GM12892 (cell line): Measurements from ENCODE around the gene ISLR2.

ENCODE experiments used
- POLR2A ChIP-seq: IDR thresholded peaks from 2 replicates; pipeline ENCODE4 v1.6.1; 2011; ENCODE audit warnings: low read depth, low read length, control low read depth
- POLR2AphosphoS5 ChIP-seq: IDR thresholded peaks from 2 replicates; pipeline ENCODE4 v1.6.1; 2011; ENCODE audit warnings: low read depth, low read length, control low read depth
- TAF1 ChIP-seq: IDR thresholded peaks from 2 replicates; pipeline ENCODE4 v1.6.1; 2011; ENCODE audit warnings: low read depth, mild to moderate bottlenecking, control low read depth, low read length, borderline replicate concordance

GRCh38 chr15:74178326-74179100 lies 48.1 kb downstream of the ISLR2 start:
- no peak for TF ChIP-seq POLR2A
- no peak for TF ChIP-seq TAF1
- TF ChIP-seq POLR2AphosphoS5 = no peak
